HepG2 (cell line): ENCODE measurements around the gene IL18RAP. TPM values are rescaled to one million over a fixed set of nuclear protein-coding genes. Genes with fewer than 3 reads are reported as not detected.

Source experiments
- ATAC-seq: fragments of 200-7000 bp; cut with Tn5 transposase; 3 replicates; pipeline ENCODE4 v1.9.1; 2020; ENCODE audit warnings: mild to moderate bottlenecking, moderate library complexity
- BruUV-seq: library from RNA; stranded (reverse); fragments of 400-500 nt; replicated peaks from 2 replicates; lab custom pipeline; 2021; lab: Mats Ljungman, UMichigan
- CTCF ChIA-PET: fragments of 300-600 bp; formaldehyde crosslinking; extraction: SDS; loops from one replicate; lab custom pipeline; 2021; ENCODE audit warnings: low total read pairs, inconsistent platforms, low intra/inter-chr PET ratio; lab: Yijun Ruan, JAX
- POLR2A ChIA-PET: fragments of 350-600 bp; sonication (Branson Sonifier 250); formaldehyde crosslinking; loops from one replicate; lab custom pipeline; 2020; ENCODE audit warnings: antibody characterized with exemption, inconsistent platforms; lab: Yijun Ruan, JAX
- DNase-seq: peaks from one replicate; pipeline ENCODE4 v3.0.0-alpha.2; 2015; ENCODE audit warnings: low spot score
- FAIRE-seq: peaks from 3 replicates; lab custom pipeline; 2011; peaks lifted over from hg19 to GRCh38; lab: Jason Lieb, UNC
- H2AFZ ChIP-seq: one replicate; pipeline ENCODE4 v1.6.1; 2011; ENCODE audit warnings: low read length, inconsistent platforms
- H3K27ac ChIP-seq: fragments of 300-600 bp; 3 replicates; pipeline ENCODE4 v1.8.0; 2011; ENCODE audit warnings: mixed run types, mild to moderate bottlenecking, mixed read lengths, low read length, inconsistent platforms; ENCODE audit not compliant: insufficient read depth; ENCODE audit errors: extremely low read length
- H3K27me3 ChIP-seq, 2 experiments: fragments of 200-600 bp in 1 of 2; 2 replicates in 1 of 2; 3 replicates in 1 of 2; pipeline versions ENCODE4 v1.6.0 to v1.8.0; 2011; ENCODE audit warnings: low read length in 2 of 2, mild to moderate bottlenecking in 2 of 2, moderate library complexity in 2 of 2, inconsistent platforms in 1 of 2; ENCODE audit not compliant: insufficient read depth in 2 of 2, control insufficient read depth in 1 of 2
- H3K36me3 ChIP-seq, 2 experiments: fragments of 200-600 bp in 1 of 2; replicated peaks in 1 of 2; 2 replicates in 1 of 2; 3 replicates in 1 of 2; pipeline versions ENCODE4 v1.5.1 to v1.8.0; 2011; ENCODE audit warnings: low read length in 2 of 2, inconsistent platforms in 1 of 2; ENCODE audit not compliant: insufficient read depth in 2 of 2, control insufficient read depth in 1 of 2
- H3K4me1 ChIP-seq: 2 replicates; pipeline ENCODE4 v1.5.1; 2012; ENCODE audit warnings: low read length, inconsistent platforms; ENCODE audit not compliant: insufficient read depth
- H3K4me2 ChIP-seq: 2 replicates; pipeline ENCODE4 v1.6.0; 2011; ENCODE audit warnings: low read depth, low read length, inconsistent platforms
- H3K4me3 ChIP-seq, 3 experiments: fragments of 200-600 bp in 1 of 3; sonication (generic), shearing (Covaris generic) in 1 of 3; replicated peaks in 1 of 3; 2 replicates each; pipeline ENCODE4 v1.5.1; 2011 to 2016; ENCODE audit warnings: low read length in 3 of 3, inconsistent platforms in 2 of 3, low read depth in 2 of 3, mild to moderate bottlenecking in 2 of 3, control low read depth in 1 of 3, mixed read lengths in 1 of 3; ENCODE audit not compliant: insufficient read depth in 1 of 3
- H3K79me2 ChIP-seq: one replicate; pipeline ENCODE4 v1.6.1; 2011; ENCODE audit warnings: low read length, inconsistent platforms; ENCODE audit not compliant: insufficient read depth
- H3K9ac ChIP-seq: 2 replicates; pipeline ENCODE4 v1.6.0; 2011; ENCODE audit warnings: mild to moderate bottlenecking, low read depth, low read length, inconsistent platforms; ENCODE audit not compliant: insufficient read depth
- H3K9me3 ChIP-seq: 2 replicates; pipeline ENCODE4 v1.5.1; 2012; ENCODE audit warnings: mild to moderate bottlenecking, low read length
- H4K20me1 ChIP-seq: 2 replicates; pipeline ENCODE4 v1.6.0; 2011; ENCODE audit warnings: inconsistent platforms, mild to moderate bottlenecking, low read length, moderate library complexity; ENCODE audit not compliant: insufficient read depth
- FOSL1 ChIP-seq: sonication (generic); formaldehyde crosslinking; IDR thresholded peaks from 2 replicates; pipeline ENCODE4 v1.9.0; 2021; ENCODE audit warnings: missing genetic modification reagents, borderline replicate concordance
- FOXA1 ChIP-seq, 2 experiments: fragments of 450-650 bp in 1 of 2; sonication (generic) in 1 of 2; formaldehyde crosslinking in 1 of 2; IDR thresholded peaks; 2 replicates each; pipeline versions ENCODE4 v1.4.0 to v1.6.1; 2016 to 2020; ENCODE audit warnings: missing genetic modification reagents in 1 of 2
- GATAD2A ChIP-seq: IDR thresholded peaks from 2 replicates; pipeline ENCODE4 v1.6.1; 2016
- POLR2AphosphoS5 ChIP-seq: IDR thresholded peaks from 2 replicates; pipeline ENCODE4 v1.6.1; 2012; ENCODE audit warnings: low read depth, low read length
- TEF ChIP-seq: sonication (generic); formaldehyde crosslinking; IDR thresholded peaks from 2 replicates; pipeline ENCODE4 v1.5.0; 2020; ENCODE audit warnings: missing genetic modification reagents
- ZBTB39 ChIP-seq: sonication (generic); formaldehyde crosslinking; IDR thresholded peaks from 2 replicates; pipeline ENCODE4 v1.5.0; 2020; ENCODE audit warnings: missing genetic modification reagents
- ZNF629 ChIP-seq: sonication (generic); formaldehyde crosslinking; conservative IDR thresholded peaks from 2 replicates; pipeline ENCODE4 v1.5.0; 2020; ENCODE audit warnings: missing genetic modification reagents
- WGBS: methylation state at CpG from one replicate; pipeline ENCODE4 v1.1.6; 2017; ENCODE audit warnings: low lambda C conversion rate; 5-methylcytosine and 5-hydroxymethylcytosine counted together
- in situ Hi-C: cut with HindIII; loops from 2 replicates; pipeline ENCODE4 v1.10.0; 2017; ENCODE audit warnings: low pct_unique_long_range_greater_than_20kb; ENCODE audit not compliant: extremely low pct_ligation_motif_present
- intact Hi-C: fragments of 100-400 bp; cut with micrococcal nuclease; formaldehyde crosslinking; loops from one replicate; pipeline ENCODE4 v1.10.0; 2022; ENCODE audit not compliant: unreplicated experiment
- polyA plus RNA-seq, 8 experiments: library from polyadenylated mRNA; depleted of rRNA in 3 of 8; stranded (reverse) in 7 of 8; unstranded in 1 of 8; fragments of >200 nt; fragmentation: Illumina TruSeq in 4 of 8; extraction: Trizol in 4 of 8; gene quantifications; 2 replicates each; pipeline versions ENCODE4 v1.2.1 to v1.2.3, GENCODE V29; 2011 to 2016; ENCODE audit warnings: low read depth in 4 of 8, missing spikeins in 1 of 8, mixed read lengths in 1 of 8; ENCODE audit not compliant: insufficient read depth in 1 of 8
- total RNA-seq, 5 experiments: library from RNA; depleted of rRNA; stranded (reverse); fragments of >200 nt; fragmentation: Illumina TruSeq; extraction: Trizol; gene quantifications; 2 replicates each; pipeline ENCODE4 v1.2.3, GENCODE V29; 2016; ENCODE audit warnings: low read depth in 1 of 5

Gene IL18RAP
- total and polyA plus RNA-seq, 2 of the 13 experiments (the other 11 are each of a cell fraction or from before 2014, with no cell fraction given) = 0.05 TPM; not detected in 1

GRCh38 chr2:102401865-102402264 is 21.1 kb upstream of the IL18RAP start:
- no peak for TF ChIP-seq ZNF629 (CRISPR knock-in tag)
- TF ChIP-seq TEF (CRISPR knock-in tag) = no peak
- no peak for TF ChIP-seq ZBTB39
- no peak for TF ChIP-seq GATAD2A
- TF ChIP-seq POLR2AphosphoS5 = no peak
- TF ChIP-seq FOXA1 (IDR thresholded peaks at IDR 0.05) = no peak
- no peak for TF ChIP-seq FOXA1 (CRISPR knock-in tag; IDR thresholded peaks at IDR 0.05)
- no peak for TF ChIP-seq FOSL1 (CRISPR knock-in tag)
- no peak overlapping the region for H2AFZ ChIP-seq
- BruUV-seq = no TSS peak
- ATAC-seq = no peak
- intact Hi-C loops (no loop called here), in situ Hi-C loops (no loop called here)
- no peak overlapping the region for H3K27ac ChIP-seq
- DNase-seq = no peak
- H3K36me3 ChIP-seq = no peaks in the 10 kb centered on the region
- ChIA-PET POLR2A (no interaction called here), CTCF (no interaction called here)
- no peak for FAIRE-seq
- no peaks in the 10 kb centered on the region for H3K9me3 ChIP-seq
- 23% methylated on average over 2 of the region's 2 CpGs for WGBS
- no peak overlapping the region for H3K9ac ChIP-seq
- no peaks in the 10 kb centered on the region for H4K20me1 ChIP-seq
- no peak overlapping the region for H3K4me3 ChIP-seq
- no peaks in the 10 kb centered on the region for H3K27me3 ChIP-seq
- no peaks in the 10 kb centered on the region for H3K79me2 ChIP-seq
- H3K4me1 ChIP-seq = no peaks in the 10 kb centered on the region
- H3K4me2 ChIP-seq = no peak overlapping the region
